Astrocyte (in vitro differentiated cells and primary cell): ENCODE results near the gene ADCY3.

Source experiments
- CTCF ChIP-seq: IDR thresholded peaks from 2 replicates; pipeline ENCODE4 v1.5.1; 2011; ENCODE audit warnings: low read depth, mild to moderate bottlenecking, inconsistent platforms, low read length, moderate library complexity; ENCODE audit not compliant: insufficient read depth
- EZH2 ChIP-seq: IDR thresholded peaks from 2 replicates; pipeline ENCODE4 v1.6.1; 2012; ENCODE audit warnings: mild to moderate bottlenecking, low read length, inconsistent platforms; ENCODE audit not compliant: insufficient read depth

- TF ChIP-seq CTCF (peak; percentile 29), EZH2 (no peak)
Observed at GRCh38 chr2:24824966-24825882, 94.8 kb downstream of the ADCY3 start.
